GM23338 (cell line): ENCODE data around the gene SRP14. TPM values are rescaled to one million over a fixed set of nuclear protein-coding genes. Genes with fewer than 3 reads are reported as not detected.

Experiments used
- ATAC-seq: fragments of 200-7000 bp; cut with Tn5 transposase; 3 replicates; pipeline ENCODE4 v1.9.1; 2020
- DNase-seq: peaks from one replicate; pipeline ENCODE4 v3.0.0-alpha.2; 2015; ENCODE audit warnings: low spot score
- H2AFZ ChIP-seq: fragments of 200-600 bp; sonication (generic); 2 replicates; pipeline ENCODE4 v1.8.0; 2016; ENCODE audit warnings: antibody characterized with exemption, mild to moderate bottlenecking, moderate library complexity
- H3F3A ChIP-seq: fragments of 200-600 bp; sonication (generic); replicated peaks from 2 replicates; pipeline ENCODE4 v1.8.0; 2017; ENCODE audit warnings: antibody characterized with exemption, mixed run types, low read depth
- H3K27ac ChIP-seq: fragments of 200-600 bp; sonication (generic); 2 replicates; pipeline ENCODE4 v1.6.1; 2016; ENCODE audit warnings: low read depth
- H3K27me3 ChIP-seq: fragments of 200-600 bp; sonication (generic); 2 replicates; pipeline ENCODE4 v1.8.0; 2016; ENCODE audit warnings: mild to moderate bottlenecking, mixed run types, moderate library complexity; ENCODE audit not compliant: insufficient read depth
- H3K36me3 ChIP-seq: fragments of 200-600 bp; sonication (generic); 2 replicates; pipeline ENCODE4 v1.8.0; 2016; ENCODE audit warnings: mild to moderate bottlenecking; ENCODE audit not compliant: insufficient read depth
- H3K4me1 ChIP-seq: fragments of 200-600 bp; sonication (generic); 2 replicates; pipeline ENCODE4 v1.8.0; 2016; ENCODE audit warnings: mild to moderate bottlenecking, moderate library complexity; ENCODE audit not compliant: insufficient read depth
- H3K4me2 ChIP-seq: fragments of 200-600 bp; sonication (generic); 2 replicates; pipeline ENCODE4 v1.7.1; 2017; ENCODE audit warnings: mixed run types
- H3K4me3 ChIP-seq: fragments of 200-600 bp; sonication (generic); 2 replicates; pipeline ENCODE4 v1.6.1; 2016; ENCODE audit warnings: mixed run types
- H3K79me2 ChIP-seq: fragments of 200-600 bp; sonication (generic); replicated peaks from 2 replicates; pipeline ENCODE4 v1.8.0; 2017; ENCODE audit warnings: mild to moderate bottlenecking; ENCODE audit not compliant: insufficient read depth
- H3K9me2 ChIP-seq: fragments of 200-600 bp; sonication (generic); 2 replicates; pipeline ENCODE4 v1.8.0; 2017; ENCODE audit not compliant: insufficient read depth
- H4K20me1 ChIP-seq: fragments of 200-600 bp; sonication (generic); replicated peaks from 2 replicates; pipeline ENCODE4 v1.8.0; 2017; ENCODE audit warnings: mild to moderate bottlenecking; ENCODE audit not compliant: insufficient read depth
- H3K27ac Mint-ChIP-seq: 2 replicates; pipeline ENCODE4 v1.8.0; 2020; ENCODE audit warnings: inconsistent platforms, mild to moderate bottlenecking, moderate library complexity, mixed read lengths
- H3K27me3 Mint-ChIP-seq: 3 replicates; pipeline ENCODE4 v1.8.0; 2022; ENCODE audit warnings: low read depth, mild to moderate bottlenecking, moderate library complexity, mixed read lengths, inconsistent platforms; ENCODE audit not compliant: insufficient read depth, poor library complexity
- H3K36me3 Mint-ChIP-seq: 3 replicates; pipeline ENCODE4 v1.8.0; 2021; ENCODE audit warnings: low read depth, mild to moderate bottlenecking, inconsistent platforms, moderate library complexity, mixed read lengths
- H3K4me1 Mint-ChIP-seq: 3 replicates; pipeline ENCODE4 v1.8.0; 2020; ENCODE audit warnings: mild to moderate bottlenecking, inconsistent platforms, mixed read lengths
- H3K4me3 Mint-ChIP-seq: 3 replicates; pipeline ENCODE4 v1.8.0; 2021; ENCODE audit warnings: moderate library complexity, mild to moderate bottlenecking, inconsistent platforms, mixed read lengths
- H3K9me3 Mint-ChIP-seq: 3 replicates; pipeline ENCODE4 v1.8.0; 2020; ENCODE audit warnings: moderate library complexity, mild to moderate bottlenecking, inconsistent platforms, mixed read lengths
- CREB1 ChIP-seq: fragments of 250-450 bp; sonication (Bioruptor Pico); IDR thresholded peaks from 2 replicates; pipeline ENCODE4 v1.5.0; 2020; ENCODE audit warnings: low read depth, mild to moderate bottlenecking, moderate library complexity
- EZH2 ChIP-seq: fragments of 200-600 bp; sonication (generic); IDR thresholded peaks from one replicate; pipeline ENCODE4 v1.8.0; 2017; ENCODE audit warnings: antibody characterized with exemption, mild to moderate bottlenecking, low read depth; ENCODE audit not compliant: unreplicated experiment
- EZH2phosphoT487 ChIP-seq: fragments of 200-600 bp; sonication (generic); IDR thresholded peaks from one replicate; pipeline ENCODE4 v1.8.1; 2018; ENCODE audit warnings: antibody characterized with exemption; ENCODE audit not compliant: unreplicated experiment
- JUNB ChIP-seq: IDR thresholded peaks from one replicate; pipeline ENCODE4 v1.6.1; 2016; ENCODE audit warnings: antibody characterized with exemption; ENCODE audit not compliant: unreplicated experiment
- NANOG ChIP-seq: IDR thresholded peaks from 2 replicates; pipeline ENCODE4 v1.6.1; 2016; ENCODE audit warnings: antibody characterized with exemption, borderline replicate concordance
- STAT1 ChIP-seq: IDR thresholded peaks from one replicate; pipeline ENCODE4 v1.6.1; 2016; ENCODE audit warnings: antibody characterized with exemption; ENCODE audit not compliant: unreplicated experiment
- ZNF114 ChIP-seq: fragments of 250-450 bp; sonication (Bioruptor Pico); IDR thresholded peaks from 2 replicates; pipeline ENCODE4 v1.5.0; 2020; ENCODE audit warnings: mild to moderate bottlenecking, moderate library complexity
- ZNF331 ChIP-seq: fragments of 250-450 bp; sonication (Bioruptor Pico); IDR thresholded peaks from 2 replicates; pipeline ENCODE4 v1.5.0; 2020; ENCODE audit warnings: low read depth, mild to moderate bottlenecking, moderate library complexity
- polyA plus RNA-seq: library from polyadenylated mRNA; unstranded; fragments of >200 nt; fragmentation: Nextera tagmentation; extraction: Ambion mirVana; gene quantifications from 2 replicates; pipeline ENCODE4 v1.2.1, GENCODE V29; 2016
- total RNA-seq: library from RNA; depleted of rRNA; stranded (reverse); fragments of >200 nt; shearing (Covaris generic); gene quantifications from 2 replicates; pipeline ENCODE4 v1.2.3, GENCODE V29; 2014
- TF ChIP-seq, protein P1 (sequence below): IDR thresholded peaks from 2 replicates; pipeline ENCODE4 v1.6.1; 2016; ENCODE audit warnings: antibody characterized with exemption
- TF ChIP-seq, protein P2 (sequence below): fragments of 250-450 bp; sonication (Bioruptor Pico); IDR thresholded peaks from 2 replicates; pipeline ENCODE4 v1.5.0; 2020; ENCODE audit warnings: mild to moderate bottlenecking, moderate library complexity
- TF ChIP-seq, protein P3 (sequence below), 2 experiments: fragments of 200-600 bp in 1 of 2; sonication (generic) in 1 of 2; conservative IDR thresholded peaks; 2 replicates each; pipeline versions ENCODE4 v1.5.1 to v1.6.1; 2016 to 2017; ENCODE audit warnings: antibody characterized with exemption in 2 of 2, low read depth in 2 of 2, mild to moderate bottlenecking in 2 of 2, moderate library complexity in 1 of 2

The SRP14 gene
- total and polyA plus RNA-seq, 2 experiments from 2014 or later = 249 to 1,412 TPM

DNA sequence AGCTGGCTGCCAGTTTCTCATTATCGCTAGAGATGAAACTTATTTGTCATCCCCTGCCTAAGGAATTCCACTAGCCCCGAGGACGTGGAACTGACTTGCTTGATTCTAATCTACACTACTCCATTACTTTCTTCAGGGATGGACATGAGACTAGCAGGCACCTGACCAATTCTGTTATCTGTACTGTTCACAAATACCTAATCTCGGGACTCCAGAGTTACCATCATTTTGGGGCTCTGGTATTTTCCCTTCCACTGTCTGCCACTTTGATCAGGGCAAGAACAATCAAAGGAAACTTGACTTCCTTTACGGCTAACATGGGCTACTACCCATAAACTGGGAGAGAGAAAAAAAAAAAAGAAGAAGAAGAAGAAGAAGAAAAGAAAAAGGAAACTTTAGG is 41.9 kb upstream of the SRP14 start:
- H3K27me3 ChIP-seq = peaks cover 25% of the 10 kb centered on the region
- Mint-ChIP-seq H3K36me3 (no peaks in the 10 kb centered on the region), H3K27me3 (peaks cover 24% of the 10 kb centered on the region), H3K4me1 (peaks cover 43% of the 10 kb centered on the region), H3K4me3 (peak overlapping the region; percentile 24; the same call in 2 of the 3 replicates), H3K27ac (no peak overlapping the region), H3K9me3 (no peaks in the 10 kb centered on the region; the same call in 2 of the 3 replicates)
- H3F3A ChIP-seq = no peaks in the 10 kb centered on the region
- ATAC-seq (no peak), DNase-seq (no peak)
- no peak for TF ChIP-seq STAT1
- TF ChIP-seq, protein P1, sequence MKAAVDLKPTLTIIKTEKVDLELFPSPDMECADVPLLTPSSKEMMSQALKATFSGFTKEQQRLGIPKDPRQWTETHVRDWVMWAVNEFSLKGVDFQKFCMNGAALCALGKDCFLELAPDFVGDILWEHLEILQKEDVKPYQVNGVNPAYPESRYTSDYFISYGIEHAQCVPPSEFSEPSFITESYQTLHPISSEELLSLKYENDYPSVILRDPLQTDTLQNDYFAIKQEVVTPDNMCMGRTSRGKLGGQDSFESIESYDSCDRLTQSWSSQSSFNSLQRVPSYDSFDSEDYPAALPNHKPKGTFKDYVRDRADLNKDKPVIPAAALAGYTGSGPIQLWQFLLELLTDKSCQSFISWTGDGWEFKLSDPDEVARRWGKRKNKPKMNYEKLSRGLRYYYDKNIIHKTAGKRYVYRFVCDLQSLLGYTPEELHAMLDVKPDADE = no peak
- no peak for TF ChIP-seq ZNF114
- TF ChIP-seq, protein P2, sequence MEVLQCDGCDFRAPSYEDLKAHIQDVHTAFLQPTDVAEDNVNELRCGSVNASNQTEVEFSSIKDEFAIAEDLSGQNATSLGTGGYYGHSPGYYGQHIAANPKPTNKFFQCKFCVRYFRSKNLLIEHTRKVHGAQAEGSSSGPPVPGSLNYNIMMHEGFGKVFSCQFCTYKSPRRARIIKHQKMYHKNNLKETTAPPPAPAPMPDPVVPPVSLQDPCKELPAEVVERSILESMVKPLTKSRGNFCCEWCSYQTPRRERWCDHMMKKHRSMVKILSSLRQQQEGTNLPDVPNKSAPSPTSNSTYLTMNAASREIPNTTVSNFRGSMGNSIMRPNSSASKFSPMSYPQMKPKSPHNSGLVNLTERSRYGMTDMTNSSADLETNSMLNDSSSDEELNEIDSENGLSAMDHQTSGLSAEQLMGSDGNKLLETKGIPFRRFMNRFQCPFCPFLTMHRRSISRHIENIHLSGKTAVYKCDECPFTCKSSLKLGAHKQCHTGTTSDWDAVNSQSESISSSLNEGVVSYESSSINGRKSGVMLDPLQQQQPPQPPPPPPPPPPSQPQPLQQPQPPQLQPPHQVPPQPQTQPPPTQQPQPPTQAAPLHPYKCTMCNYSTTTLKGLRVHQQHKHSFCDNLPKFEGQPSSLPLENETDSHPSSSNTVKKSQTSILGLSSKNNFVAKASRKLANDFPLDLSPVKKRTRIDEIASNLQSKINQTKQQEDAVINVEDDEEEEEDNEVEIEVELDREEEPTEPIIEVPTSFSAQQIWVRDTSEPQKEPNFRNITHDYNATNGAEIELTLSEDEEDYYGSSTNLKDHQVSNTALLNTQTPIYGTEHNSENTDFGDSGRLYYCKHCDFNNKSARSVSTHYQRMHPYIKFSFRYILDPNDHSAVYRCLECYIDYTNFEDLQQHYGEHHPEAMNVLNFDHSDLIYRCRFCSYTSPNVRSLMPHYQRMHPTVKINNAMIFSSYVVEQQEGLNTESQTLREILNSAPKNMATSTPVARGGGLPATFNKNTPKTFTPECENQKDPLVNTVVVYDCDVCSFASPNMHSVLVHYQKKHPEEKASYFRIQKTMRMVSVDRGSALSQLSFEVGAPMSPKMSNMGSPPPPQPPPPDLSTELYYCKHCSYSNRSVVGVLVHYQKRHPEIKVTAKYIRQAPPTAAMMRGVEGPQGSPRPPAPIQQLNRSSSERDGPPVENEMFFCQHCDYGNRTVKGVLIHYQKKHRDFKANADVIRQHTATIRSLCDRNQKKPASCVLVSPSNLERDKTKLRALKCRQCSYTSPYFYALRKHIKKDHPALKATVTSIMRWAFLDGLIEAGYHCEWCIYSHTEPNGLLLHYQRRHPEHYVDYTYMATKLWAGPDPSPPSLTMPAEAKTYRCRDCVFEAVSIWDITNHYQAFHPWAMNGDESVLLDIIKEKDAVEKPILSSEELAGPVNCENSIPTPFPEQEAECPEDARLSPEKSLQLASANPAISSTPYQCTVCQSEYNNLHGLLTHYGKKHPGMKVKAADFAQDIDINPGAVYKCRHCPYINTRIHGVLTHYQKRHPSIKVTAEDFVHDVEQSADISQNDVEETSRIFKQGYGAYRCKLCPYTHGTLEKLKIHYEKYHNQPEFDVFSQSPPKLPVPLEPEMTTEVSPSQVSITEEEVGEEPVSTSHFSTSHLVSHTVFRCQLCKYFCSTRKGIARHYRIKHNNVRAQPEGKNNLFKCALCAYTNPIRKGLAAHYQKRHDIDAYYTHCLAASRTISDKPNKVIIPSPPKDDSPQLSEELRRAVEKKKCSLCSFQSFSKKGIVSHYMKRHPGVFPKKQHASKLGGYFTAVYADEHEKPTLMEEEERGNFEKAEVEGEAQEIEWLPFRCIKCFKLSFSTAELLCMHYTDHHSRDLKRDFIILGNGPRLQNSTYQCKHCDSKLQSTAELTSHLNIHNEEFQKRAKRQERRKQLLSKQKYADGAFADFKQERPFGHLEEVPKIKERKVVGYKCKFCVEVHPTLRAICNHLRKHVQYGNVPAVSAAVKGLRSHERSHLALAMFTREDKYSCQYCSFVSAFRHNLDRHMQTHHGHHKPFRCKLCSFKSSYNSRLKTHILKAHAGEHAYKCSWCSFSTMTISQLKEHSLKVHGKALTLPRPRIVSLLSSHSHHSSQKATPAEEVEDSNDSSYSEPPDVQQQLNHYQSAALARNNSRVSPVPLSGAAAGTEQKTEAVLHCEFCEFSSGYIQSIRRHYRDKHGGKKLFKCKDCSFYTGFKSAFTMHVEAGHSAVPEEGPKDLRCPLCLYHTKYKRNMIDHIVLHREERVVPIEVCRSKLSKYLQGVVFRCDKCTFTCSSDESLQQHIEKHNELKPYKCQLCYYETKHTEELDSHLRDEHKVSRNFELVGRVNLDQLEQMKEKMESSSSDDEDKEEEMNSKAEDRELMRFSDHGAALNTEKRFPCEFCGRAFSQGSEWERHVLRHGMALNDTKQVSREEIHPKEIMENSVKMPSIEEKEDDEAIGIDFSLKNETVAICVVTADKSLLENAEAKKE = no peak
- no peak for TF ChIP-seq EZH2phosphoT487
- TF ChIP-seq JUNB = no peak
- TF ChIP-seq ZNF331 (CRISPR knock-in tag) = no peak
- no peak for TF ChIP-seq EZH2
- TF ChIP-seq NANOG = no peak
- TF ChIP-seq, protein P3, sequence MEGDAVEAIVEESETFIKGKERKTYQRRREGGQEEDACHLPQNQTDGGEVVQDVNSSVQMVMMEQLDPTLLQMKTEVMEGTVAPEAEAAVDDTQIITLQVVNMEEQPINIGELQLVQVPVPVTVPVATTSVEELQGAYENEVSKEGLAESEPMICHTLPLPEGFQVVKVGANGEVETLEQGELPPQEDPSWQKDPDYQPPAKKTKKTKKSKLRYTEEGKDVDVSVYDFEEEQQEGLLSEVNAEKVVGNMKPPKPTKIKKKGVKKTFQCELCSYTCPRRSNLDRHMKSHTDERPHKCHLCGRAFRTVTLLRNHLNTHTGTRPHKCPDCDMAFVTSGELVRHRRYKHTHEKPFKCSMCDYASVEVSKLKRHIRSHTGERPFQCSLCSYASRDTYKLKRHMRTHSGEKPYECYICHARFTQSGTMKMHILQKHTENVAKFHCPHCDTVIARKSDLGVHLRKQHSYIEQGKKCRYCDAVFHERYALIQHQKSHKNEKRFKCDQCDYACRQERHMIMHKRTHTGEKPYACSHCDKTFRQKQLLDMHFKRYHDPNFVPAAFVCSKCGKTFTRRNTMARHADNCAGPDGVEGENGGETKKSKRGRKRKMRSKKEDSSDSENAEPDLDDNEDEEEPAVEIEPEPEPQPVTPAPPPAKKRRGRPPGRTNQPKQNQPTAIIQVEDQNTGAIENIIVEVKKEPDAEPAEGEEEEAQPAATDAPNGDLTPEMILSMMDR (conservative IDR thresholded peaks at IDR 0.05; ENCODE audit: low read depth in 2 of 2) = no peak
- no peak for TF ChIP-seq CREB1 (CRISPR knock-in tag)
- no peak overlapping the region for H3K4me3 ChIP-seq
- H3K79me2 ChIP-seq = no peaks in the 10 kb centered on the region
- H3K4me2 ChIP-seq = 0 out of 2 replicates have a peak overlapping the region, but pooled peaks have one; percentile 61
- no peaks in the 10 kb centered on the region for H3K36me3 ChIP-seq
- H2AFZ ChIP-seq = no peak overlapping the region; the same call in 1 of the 2 replicates
- peaks cover 30% of the 10 kb centered on the region for H3K4me1 ChIP-seq
- no peaks in the 10 kb centered on the region for H3K9me2 ChIP-seq
- H4K20me1 ChIP-seq = no peaks in the 10 kb centered on the region
- H3K27ac ChIP-seq = no peak overlapping the region
